Gastrocnemius medialis (tissue), 4 donors: ENCODE data around the gene SH3TC1.

Source experiments
- POLR2A ChIP-seq, 2 donors: fragments of 450-650 bp; IDR thresholded peaks; one replicate each; pipeline ENCODE4 v1.6.1; 2017; ENCODE audit warnings: antibody characterized with exemption in 2 of 2, mild to moderate bottlenecking in 2 of 2, moderate library complexity in 2 of 2
- TF ChIP-seq, protein P1 (sequence below), 5 experiments: fragments of 450-650 bp in 3 of 5; fragments of 200-600 bp in 2 of 5; sonication (generic) in 2 of 5; IDR thresholded peaks in 4 of 5; conservative IDR thresholded peaks in 1 of 5; 1 replicate in 4 of 5; 2 replicates in 1 of 5; pipeline ENCODE4 v1.5.1; 2016 to 2019; ENCODE audit warnings: antibody characterized with exemption in 5 of 5, mild to moderate bottlenecking in 3 of 5, moderate library complexity in 3 of 5

DNA sequence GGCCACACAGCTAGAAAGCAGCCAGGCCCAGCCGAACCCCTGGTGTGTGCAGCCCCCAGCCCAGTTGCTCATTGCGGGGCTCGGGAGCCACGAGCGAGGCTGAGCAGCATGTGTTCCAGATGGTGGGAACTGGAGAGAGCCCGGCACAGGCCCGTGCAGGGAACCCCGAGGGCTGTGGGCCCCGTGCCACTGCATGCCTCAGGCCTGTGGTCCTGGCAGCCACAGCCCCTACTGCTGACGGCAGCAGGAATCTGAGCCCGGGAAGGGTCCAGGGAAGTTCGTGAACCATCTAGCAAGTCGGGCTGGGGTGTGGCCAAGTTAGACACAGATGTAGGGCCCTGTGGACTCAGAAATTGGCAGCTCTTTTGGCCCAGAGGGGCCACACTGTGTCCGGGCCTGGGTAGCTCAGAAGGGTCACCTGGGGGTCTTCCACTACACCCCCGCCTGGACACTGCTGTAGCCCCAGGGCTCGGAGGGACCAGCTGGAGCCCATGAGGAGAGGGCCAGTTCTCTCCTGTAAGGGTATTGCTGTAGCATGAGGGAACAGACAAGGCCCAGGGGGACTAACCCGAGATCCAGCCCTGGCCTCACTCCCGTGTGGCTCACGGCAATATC is 82.5 kb downstream of the SH3TC1 start:
- no peak for TF ChIP-seq POLR2A (IDR thresholded peaks at IDR 0.05)
- TF ChIP-seq, protein P1, sequence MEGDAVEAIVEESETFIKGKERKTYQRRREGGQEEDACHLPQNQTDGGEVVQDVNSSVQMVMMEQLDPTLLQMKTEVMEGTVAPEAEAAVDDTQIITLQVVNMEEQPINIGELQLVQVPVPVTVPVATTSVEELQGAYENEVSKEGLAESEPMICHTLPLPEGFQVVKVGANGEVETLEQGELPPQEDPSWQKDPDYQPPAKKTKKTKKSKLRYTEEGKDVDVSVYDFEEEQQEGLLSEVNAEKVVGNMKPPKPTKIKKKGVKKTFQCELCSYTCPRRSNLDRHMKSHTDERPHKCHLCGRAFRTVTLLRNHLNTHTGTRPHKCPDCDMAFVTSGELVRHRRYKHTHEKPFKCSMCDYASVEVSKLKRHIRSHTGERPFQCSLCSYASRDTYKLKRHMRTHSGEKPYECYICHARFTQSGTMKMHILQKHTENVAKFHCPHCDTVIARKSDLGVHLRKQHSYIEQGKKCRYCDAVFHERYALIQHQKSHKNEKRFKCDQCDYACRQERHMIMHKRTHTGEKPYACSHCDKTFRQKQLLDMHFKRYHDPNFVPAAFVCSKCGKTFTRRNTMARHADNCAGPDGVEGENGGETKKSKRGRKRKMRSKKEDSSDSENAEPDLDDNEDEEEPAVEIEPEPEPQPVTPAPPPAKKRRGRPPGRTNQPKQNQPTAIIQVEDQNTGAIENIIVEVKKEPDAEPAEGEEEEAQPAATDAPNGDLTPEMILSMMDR (IDR thresholded peaks at IDR 0.05 in 4 of 5, conservative IDR thresholded peaks at IDR 0.05 in 1 of 5), result no peak
